Transverse colon (tissue), 4 donors: ENCODE data around the gene NELL2. TPM values are rescaled to one million over a fixed set of nuclear protein-coding genes. Genes with fewer than 3 reads are reported as not detected.

Experiments used
- DNase-seq: peaks from one replicate; pipeline ENCODE4 v3.0.0-alpha.2; 2019
- H3K27ac ChIP-seq, 4 donors: fragments of 200-600 bp; sonication (generic); 2 replicates each; pipeline ENCODE4 v1.5.1; 2016 to 2018; ENCODE audit warnings: inconsistent platforms in 4 of 4
- H3K27me3 ChIP-seq: fragments of 200-600 bp; sonication (generic); 2 replicates; pipeline ENCODE4 v1.5.1; 2017; ENCODE audit warnings: inconsistent platforms
- H3K36me3 ChIP-seq, 4 donors: fragments of 200-600 bp; sonication (generic); 2 replicates each; pipeline ENCODE4 v1.5.1; 2017 to 2019; ENCODE audit warnings: inconsistent platforms in 4 of 4
- H3K4me1 ChIP-seq, 4 donors: fragments of 200-600 bp; sonication (generic); 2 replicates each; pipeline ENCODE4 v1.5.1; 2017 to 2020; ENCODE audit warnings: inconsistent platforms in 4 of 4
- H3K4me3 ChIP-seq, 4 donors: fragments of 200-600 bp; sonication (generic); 1 replicate in 1 of 4; 2 replicates in 3 of 4; pipeline versions ENCODE4 v1.5.1 to v1.6.1; 2017 to 2019; ENCODE audit warnings: inconsistent platforms in 4 of 4
- H3K9me3 ChIP-seq, 2 donors: fragments of 200-600 bp; sonication (generic); 2 replicates each; pipeline ENCODE4 v1.5.1; 2017 to 2019; ENCODE audit warnings: inconsistent platforms in 2 of 2
- EP300 ChIP-seq: sonication (generic); formaldehyde crosslinking; IDR thresholded peaks from one replicate; pipeline ENCODE4 v1.6.1; 2017; ENCODE audit warnings: antibody characterized with exemption, low read depth
- POLR2A ChIP-seq: fragments of 450-650 bp; IDR thresholded peaks from one replicate; pipeline ENCODE4 v1.6.1; 2016; ENCODE audit warnings: antibody characterized with exemption, mild to moderate bottlenecking, moderate library complexity
- POLR2AphosphoS5 ChIP-seq, 3 donors: sonication (generic); formaldehyde crosslinking; IDR thresholded peaks; one replicate each; pipeline ENCODE4 v1.6.1; 2016; ENCODE audit warnings: antibody characterized with exemption in 3 of 3
- WGBS, 2 donors: methylation state at CpG; one replicate each; pipeline ENCODE4 v1.1.5; 2018; ENCODE audit warnings: low coverage in 1 of 2; 5-methylcytosine and 5-hydroxymethylcytosine counted together
- in situ Hi-C, 4 donors: fragments of 200-750 bp; cut with MboI; loops; one replicate each; pipeline versions ENCODE4 v1.15.0 to v1.15.1; 2017; ENCODE audit warnings: low sequenced_read_pairs in 3 of 4, low pct_ligation_motif_present in 1 of 4, low pct_unique_long_range_greater_than_20kb in 1 of 4
- intact Hi-C: fragments of 100-400 bp; cut with DNase I; formaldehyde crosslinking; loops from one replicate; pipeline ENCODE4 v1.15.1; 2023; ENCODE audit warnings: low total_unique reads
- total RNA-seq, 4 donors: library from RNA; depleted of rRNA; stranded (reverse); fragments of >200 nt; gene quantifications; one replicate each; pipeline ENCODE4 v1.1.0, GENCODE V29; 2016
- TF ChIP-seq, protein P1 (sequence below), 5 experiments: fragments of 200-600 bp in 3 of 5; fragments of 450-650 bp in 2 of 5; sonication (generic) in 3 of 5; IDR thresholded peaks; 1 replicate in 2 of 5; 2 replicates in 3 of 5; pipeline ENCODE4 v1.5.1; 2016 to 2017; ENCODE audit warnings: antibody characterized with exemption in 5 of 5, inconsistent platforms in 3 of 5, mild to moderate bottlenecking in 2 of 5, moderate library complexity in 1 of 5

The NELL2 gene
- total RNA-seq, 4 donors from 2014 or later = 1.4 to 10.5 (median 9.5) TPM

DNA sequence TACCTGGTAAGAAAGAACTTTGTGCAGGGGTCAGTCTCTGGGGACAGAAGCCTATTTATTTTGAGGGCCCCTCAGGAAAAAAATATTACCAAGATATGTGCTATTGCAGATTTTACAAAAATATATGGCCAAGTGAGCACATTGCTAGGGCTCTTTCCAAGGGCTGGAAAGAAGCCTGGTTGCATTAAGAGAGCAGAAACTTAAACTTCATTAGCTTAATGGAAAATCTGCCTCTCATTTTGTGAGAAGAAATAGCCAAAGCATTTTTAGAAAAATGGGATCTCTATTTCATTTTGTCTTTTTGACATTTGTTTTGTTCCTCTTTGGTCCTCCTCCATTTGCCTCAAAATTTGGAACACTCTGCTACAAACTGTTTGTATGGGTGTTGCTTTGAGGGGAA, 283.5 kb downstream of the NELL2 start:
- intact Hi-C loops = no loop called here
- no peak for DNase-seq
- no peak overlapping the region for H3K4me3 ChIP-seq
- H3K27me3 ChIP-seq = no peaks in the 10 kb centered on the region
- in situ Hi-C loops = no loop called here
- H3K27ac ChIP-seq = no peak overlapping the region
- no peaks in the 10 kb centered on the region for H3K9me3 ChIP-seq
- H3K4me1 ChIP-seq = no peaks in the 10 kb centered on the region
- TF ChIP-seq POLR2AphosphoS5 (IDR thresholded peaks at IDR 0.05) = no peak
- TF ChIP-seq EP300 = no peak
- TF ChIP-seq, protein P1, sequence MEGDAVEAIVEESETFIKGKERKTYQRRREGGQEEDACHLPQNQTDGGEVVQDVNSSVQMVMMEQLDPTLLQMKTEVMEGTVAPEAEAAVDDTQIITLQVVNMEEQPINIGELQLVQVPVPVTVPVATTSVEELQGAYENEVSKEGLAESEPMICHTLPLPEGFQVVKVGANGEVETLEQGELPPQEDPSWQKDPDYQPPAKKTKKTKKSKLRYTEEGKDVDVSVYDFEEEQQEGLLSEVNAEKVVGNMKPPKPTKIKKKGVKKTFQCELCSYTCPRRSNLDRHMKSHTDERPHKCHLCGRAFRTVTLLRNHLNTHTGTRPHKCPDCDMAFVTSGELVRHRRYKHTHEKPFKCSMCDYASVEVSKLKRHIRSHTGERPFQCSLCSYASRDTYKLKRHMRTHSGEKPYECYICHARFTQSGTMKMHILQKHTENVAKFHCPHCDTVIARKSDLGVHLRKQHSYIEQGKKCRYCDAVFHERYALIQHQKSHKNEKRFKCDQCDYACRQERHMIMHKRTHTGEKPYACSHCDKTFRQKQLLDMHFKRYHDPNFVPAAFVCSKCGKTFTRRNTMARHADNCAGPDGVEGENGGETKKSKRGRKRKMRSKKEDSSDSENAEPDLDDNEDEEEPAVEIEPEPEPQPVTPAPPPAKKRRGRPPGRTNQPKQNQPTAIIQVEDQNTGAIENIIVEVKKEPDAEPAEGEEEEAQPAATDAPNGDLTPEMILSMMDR (IDR thresholded peaks at IDR 0.05) = no peak
- no peak for TF ChIP-seq POLR2A
- no peaks in the 10 kb centered on the region for H3K36me3 ChIP-seq

DNA sequence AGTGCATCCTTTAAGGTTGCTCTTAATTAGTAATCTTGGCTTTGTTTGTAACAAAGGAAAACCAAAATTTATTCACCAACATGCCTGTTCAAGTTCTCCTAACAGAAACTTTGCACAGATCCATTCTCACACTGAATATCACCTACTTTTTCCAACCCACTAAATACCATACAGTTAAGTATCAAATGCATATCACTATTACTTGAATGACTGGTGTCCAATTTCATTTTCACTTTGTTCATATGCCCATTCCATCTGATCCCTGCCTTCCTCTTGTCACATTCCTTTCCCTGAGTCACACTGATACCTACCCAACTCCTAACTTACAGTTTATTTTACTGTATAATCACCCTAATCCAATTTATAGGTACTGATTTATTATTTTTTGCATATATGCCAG, 286.4 kb downstream of the NELL2 start:
- Histone ChIP-seq H3K27ac (no peak overlapping the region), H3K27me3 (no peaks in the 10 kb centered on the region)
- intact Hi-C loops = no loop called here

GRCh38 chr12:44588651-44589050, 287.5 kb downstream of the NELL2 start:
- no peaks in the 10 kb centered on the region for H3K36me3 ChIP-seq
- in situ Hi-C loops = no loop called here
- H3K27me3 ChIP-seq = no peaks in the 10 kb centered on the region
- no peak overlapping the region for H3K4me3 ChIP-seq
- H3K9me3 ChIP-seq = no peaks in the 10 kb centered on the region
- 75 to 77% methylated on average over 1 of the region's 1 CpG for WGBS, 2 donors
- DNase-seq = no peak
- TF ChIP-seq POLR2A = no peak
- TF ChIP-seq EP300 = no peak
- TF ChIP-seq, protein P1 (IDR thresholded peaks at IDR 0.05) = no peak
- no peak for TF ChIP-seq POLR2AphosphoS5 (IDR thresholded peaks at IDR 0.05)
- H3K4me1 ChIP-seq = no peaks in the 10 kb centered on the region
- intact Hi-C loops = no loop called here
- H3K27ac ChIP-seq = no peak overlapping the region

More for the DNA sequence above, 286.4 kb downstream of the NELL2 start:
- DNase-seq = no peak
- H3K36me3 ChIP-seq = no peaks in the 10 kb centered on the region
- in situ Hi-C loops = no loop called here
- no peak overlapping the region for H3K4me3 ChIP-seq
- no peaks in the 10 kb centered on the region for H3K9me3 ChIP-seq
- no peaks in the 10 kb centered on the region for H3K4me1 ChIP-seq
- TF ChIP-seq POLR2AphosphoS5 (IDR thresholded peaks at IDR 0.05) (no peak), POLR2A (no peak), EP300 (no peak)
- TF ChIP-seq, protein P1 (IDR thresholded peaks at IDR 0.05) = no peak

GRCh38 chr12:44584625-44585024, 291.5 kb downstream of the NELL2 start:
- DNase-seq = no peak
- Histone ChIP-seq H3K27me3 (no peaks in the 10 kb centered on the region), H3K36me3 (no peaks in the 10 kb centered on the region), H3K9me3 (no peaks in the 10 kb centered on the region), H3K4me3 (no peak overlapping the region), H3K27ac (no peak overlapping the region), H3K4me1 (no peaks in the 10 kb centered on the region)
- WGBS, 2 donors = 52 to 63% methylated on average over 2 of the region's 2 CpGs
- TF ChIP-seq EP300 (no peak), POLR2A (no peak), POLR2AphosphoS5 (IDR thresholded peaks at IDR 0.05) (no peak)
- TF ChIP-seq, protein P1 (IDR thresholded peaks at IDR 0.05) = no peak
- in situ Hi-C loops = no loop called here
- intact Hi-C loops = no loop called here
